Forelimb muscle (tissue), 1 donor: ENCODE measurements around the gene ONECUT2. TPM values are rescaled to one million over a fixed set of nuclear protein-coding genes. Genes with fewer than 3 reads are reported as not detected.

Experiments used
- DNase-seq: peaks from one replicate; pipeline ENCODE4 v3.0.0-alpha.2; 2013; ENCODE audit warnings: low read depth
- polyA plus RNA-seq: library from polyadenylated mRNA; unstranded; fragments of 120-200 nt; gene quantifications from one replicate; pipeline ENCODE4 v1.2.1, GENCODE V29; 2013; ENCODE audit not compliant: insufficient read length

Gene ONECUT2
- polyA plus RNA-seq, 1 donor: 0.04 TPM

DNA sequence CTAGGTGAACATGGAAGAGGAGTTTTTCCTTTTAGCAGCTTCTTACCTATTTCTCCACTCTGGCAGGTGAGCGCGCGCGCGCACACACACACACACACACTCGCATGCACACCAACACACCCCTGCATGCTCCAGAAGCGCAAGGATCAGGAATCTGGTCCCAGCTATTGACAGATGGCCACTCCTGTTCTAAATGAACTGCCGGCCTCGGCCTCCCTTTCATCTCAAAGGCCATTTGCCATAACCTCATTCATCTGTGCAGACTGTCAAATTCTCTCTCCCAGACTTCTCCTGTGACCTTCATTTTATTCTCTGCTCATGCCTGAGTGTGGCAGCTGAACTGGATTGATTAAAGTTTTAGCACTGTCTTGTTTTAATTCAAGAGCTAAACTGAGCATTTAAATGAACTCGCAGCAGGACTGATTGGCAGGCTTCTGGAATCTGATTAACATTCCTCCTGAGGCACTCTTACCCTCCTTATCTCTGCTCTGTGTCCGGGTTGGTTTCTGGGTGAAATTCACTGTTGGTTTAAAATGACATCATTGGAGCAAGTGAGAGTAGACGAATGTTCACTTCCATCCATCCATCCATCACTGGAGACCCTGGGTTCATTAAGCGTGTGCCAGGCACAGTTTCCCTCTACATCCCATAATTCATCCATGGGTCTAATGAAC is 92.5 kb downstream of the ONECUT2 start:
- DNase-seq: no peak

DNA sequence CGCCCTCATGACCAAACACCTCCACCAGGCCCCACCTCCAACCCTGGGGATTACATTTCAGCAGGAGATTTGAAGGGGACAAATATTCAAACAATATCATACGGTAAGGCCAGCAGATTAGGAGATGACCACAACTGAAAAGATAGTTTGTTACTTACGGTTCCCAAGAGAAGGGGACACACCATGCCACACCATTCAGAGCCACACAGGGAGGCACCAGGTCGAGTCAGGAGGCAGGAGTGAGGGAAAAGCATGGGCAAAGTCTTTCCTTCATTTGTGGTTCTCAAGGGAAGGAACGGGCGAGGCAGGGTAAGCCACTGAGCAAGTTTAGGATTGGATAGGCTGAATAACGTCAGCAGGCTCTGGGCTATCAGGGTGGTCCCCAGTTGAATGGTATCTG is 94.0 kb downstream of the ONECUT2 start:
- no peak for DNase-seq

DNA sequence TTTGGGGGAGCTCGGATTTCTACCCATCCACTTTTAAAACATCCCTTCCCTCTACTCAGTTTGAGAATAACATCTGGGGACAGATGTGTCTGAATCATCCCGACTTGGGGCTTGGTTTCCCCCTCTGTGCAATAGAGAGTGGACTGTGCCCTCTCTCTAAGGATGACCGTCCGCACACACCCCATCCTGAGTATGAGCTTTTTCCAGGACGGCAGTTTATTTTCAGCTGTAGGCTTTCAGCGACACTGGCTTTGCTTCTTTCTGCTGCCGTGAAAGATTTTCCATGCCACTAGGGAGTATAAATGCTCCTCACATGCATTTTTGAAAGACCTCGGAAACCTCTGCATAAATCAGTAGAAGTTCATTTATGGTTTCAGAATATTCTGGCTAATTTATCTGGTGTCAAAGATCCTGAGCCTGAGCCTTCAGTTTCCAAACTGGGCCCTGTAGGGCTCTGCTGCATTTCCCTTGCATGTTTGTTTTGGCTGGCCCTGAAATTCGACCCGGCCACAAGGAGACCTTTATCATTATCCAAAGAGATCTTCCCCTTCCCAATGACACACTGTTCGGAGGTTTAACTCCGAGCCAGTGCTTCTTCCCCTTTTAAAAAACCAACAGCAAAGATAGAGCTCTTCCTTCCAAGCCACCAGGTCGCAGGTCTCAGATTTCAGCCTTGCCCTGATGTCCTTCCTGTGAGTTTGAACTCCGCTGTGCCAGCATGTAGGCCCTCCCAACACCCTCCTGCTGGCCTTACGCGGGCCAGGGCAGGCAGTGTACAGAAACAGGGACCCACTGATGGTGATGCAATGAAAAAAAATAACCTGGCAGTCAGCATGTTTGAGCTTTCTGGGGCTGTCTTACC is 98.1 kb downstream of the ONECUT2 start:
- no peak for DNase-seq

- DNase-seq: no peak
These were observed 98.8 kb downstream of the ONECUT2 start for GRCh38 chr18:57533868-57534510.

- DNase-seq: no peak
These were observed 99.3 kb downstream of the ONECUT2 start for GRCh38 chr18:57534511-57534909.

DNA sequence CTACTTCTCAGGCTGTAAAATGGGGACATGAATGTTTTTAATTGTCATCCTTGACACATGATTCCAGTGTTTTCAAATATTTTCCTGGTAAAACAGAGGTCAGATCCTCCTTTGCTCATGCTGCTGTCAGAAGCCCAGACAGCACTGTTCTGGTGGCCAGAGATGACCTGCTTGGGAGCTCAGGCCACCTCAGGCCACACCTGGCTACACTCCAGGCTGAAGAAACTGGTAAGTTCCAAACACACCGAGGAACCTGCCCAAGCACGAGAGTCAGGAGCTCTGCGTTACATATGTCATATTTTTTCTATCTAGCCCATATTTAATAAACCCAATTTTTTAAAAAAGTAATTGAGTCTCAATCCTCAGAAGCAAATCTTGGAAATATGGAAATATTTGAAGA is 103.4 kb downstream of the ONECUT2 start:
- DNase-seq: no peak

- no peak for DNase-seq
These were observed 104.5 kb downstream of the ONECUT2 start for GRCh38 chr18:57539702-57540101.

Other genes starting within 250 kb of the ONECUT2 start
- gene ST8SIA3, start 82.8 kb upstream of the ONECUT2 start, polyA plus RNA-seq: not detected
- 21.7 TPM for gene FECH, start 151.3 kb downstream of the ONECUT2 start, polyA plus RNA-seq
- gene NARS1, start 186.5 kb downstream of the ONECUT2 start, polyA plus RNA-seq: 96.2 TPM